Activated naive CD8-positive, alpha-beta T cell treated with anti-CD3 and anti-CD28 coated beads for 36 hours (primary cell): ENCODE results near the gene LIMCH1. TPM values are rescaled to one million over a fixed set of nuclear protein-coding genes. Genes with fewer than 3 reads are reported as not detected.
"Not testable (repeated sequence)": the region's sequence is repeated elsewhere in the genome, so short reads cannot be mapped to it uniquely, and the experiment has no call there.

Experiments used
- DNase-seq: peaks from one replicate; pipeline ENCODE4 v3.0.0; 2021
- H3K27ac Mint-ChIP-seq: one replicate; pipeline ENCODE4 v1.8.0; 2022; ENCODE audit warnings: mild to moderate bottlenecking, moderate library complexity, mixed read lengths
- H3K27me3 Mint-ChIP-seq: one replicate; pipeline ENCODE4 v1.8.0; 2022; ENCODE audit warnings: mild to moderate bottlenecking, mixed read lengths
- H3K36me3 Mint-ChIP-seq: one replicate; pipeline ENCODE4 v1.8.0; 2021; ENCODE audit warnings: mild to moderate bottlenecking, mixed read lengths
- H3K4me1 Mint-ChIP-seq: one replicate; pipeline ENCODE4 v1.8.0; 2021; ENCODE audit warnings: mixed read lengths
- H3K4me3 Mint-ChIP-seq: one replicate; pipeline ENCODE4 v1.8.0; 2022; ENCODE audit warnings: mild to moderate bottlenecking, moderate library complexity, mixed read lengths
- H3K9me3 Mint-ChIP-seq: one replicate; pipeline ENCODE4 v1.8.0; 2022; ENCODE audit warnings: mixed read lengths
- total RNA-seq, 2 experiments: library from RNA; stranded (reverse); gene quantifications; one replicate each; pipeline ENCODE4 v1.2.3, GENCODE V29; 2021

Gene LIMCH1
- total RNA-seq, 2 experiments from 2014 or later: not detected

DNA sequence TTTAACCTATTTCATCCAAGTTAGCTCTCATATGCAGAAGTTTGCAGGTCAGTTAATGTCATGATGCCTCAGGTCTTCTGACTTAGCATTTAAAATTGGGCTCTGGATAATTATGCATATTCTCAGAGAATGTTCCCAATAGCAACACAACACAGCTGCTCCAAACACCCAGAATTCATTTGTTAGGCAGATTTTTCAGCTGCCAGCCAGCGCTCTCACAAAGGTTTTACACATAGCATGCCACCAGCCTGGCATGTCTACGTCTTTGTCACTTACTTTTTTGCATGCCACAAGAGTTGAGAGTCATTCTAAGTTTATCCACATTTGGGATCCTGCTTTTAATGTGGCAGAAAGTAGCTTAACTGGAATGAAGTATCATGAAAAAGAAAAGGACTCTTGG is 84.8 kb downstream of the LIMCH1 start:
- no peaks in the 10 kb centered on the region for H3K4me1 Mint-ChIP-seq
- no peak overlapping the region for H3K27ac Mint-ChIP-seq
- H3K4me3 Mint-ChIP-seq: no peak overlapping the region
- H3K9me3 Mint-ChIP-seq: no peaks in the 10 kb centered on the region
- DNase-seq: no peak
- H3K27me3 Mint-ChIP-seq: no peaks in the 10 kb centered on the region
- H3K36me3 Mint-ChIP-seq: no peaks in the 10 kb centered on the region

- Mint-ChIP-seq H3K9me3 (no peaks in the 10 kb centered on the region), H3K27me3 (no peaks in the 10 kb centered on the region), H3K4me1 (no peaks in the 10 kb centered on the region), H3K4me3 (no peak overlapping the region), H3K27ac (no peak overlapping the region), H3K36me3 (no peaks in the 10 kb centered on the region)
- no peak for DNase-seq
These were observed 86.8 kb downstream of the LIMCH1 start for GRCh38 chr4:41624765-41625164.

GRCh38 chr4:41625531-41625930 is 87.6 kb downstream of the LIMCH1 start:
- Mint-ChIP-seq H3K9me3 (no peaks in the 10 kb centered on the region), H3K4me3 (no peak overlapping the region), H3K36me3 (no peaks in the 10 kb centered on the region), H3K27me3 (no peaks in the 10 kb centered on the region), H3K27ac (no peak overlapping the region), H3K4me1 (no peaks in the 10 kb centered on the region)
- no peak for DNase-seq

- Mint-ChIP-seq H3K4me1 (no peaks in the 10 kb centered on the region), H3K4me3 (no peak overlapping the region), H3K9me3 (no peaks in the 10 kb centered on the region), H3K27ac (no peak overlapping the region), H3K27me3 (no peaks in the 10 kb centered on the region), H3K36me3 (no peaks in the 10 kb centered on the region)
- DNase-seq: no peak
These were observed 91.0 kb downstream of the LIMCH1 start for GRCh38 chr4:41628936-41629335.

DNA sequence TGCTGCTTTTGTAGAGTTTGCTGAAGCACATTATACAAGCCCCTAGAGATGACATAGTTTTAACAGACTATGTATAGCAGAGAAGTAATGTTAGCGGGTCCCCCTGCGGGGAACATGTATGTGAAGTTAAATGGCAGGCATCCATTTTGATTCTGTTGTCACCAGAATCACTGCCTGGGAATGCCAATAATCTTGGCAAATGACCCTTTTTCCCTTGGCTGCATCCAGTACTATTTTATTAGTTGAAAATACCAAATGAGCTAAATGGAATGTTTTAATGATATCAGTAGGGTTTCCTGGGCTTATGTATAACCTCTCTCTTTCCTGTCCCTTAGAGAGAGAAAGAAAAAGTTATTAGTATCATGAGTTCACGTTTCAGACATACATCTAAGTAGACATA is 93.6 kb downstream of the LIMCH1 start:
- H3K27me3 Mint-ChIP-seq: no peaks in the 10 kb centered on the region
- H3K9me3 Mint-ChIP-seq: no peaks in the 10 kb centered on the region
- H3K4me1 Mint-ChIP-seq: no peaks in the 10 kb centered on the region
- H3K36me3 Mint-ChIP-seq: no peaks in the 10 kb centered on the region
- no peak overlapping the region for H3K4me3 Mint-ChIP-seq
- H3K27ac Mint-ChIP-seq: no peak overlapping the region
- DNase-seq: no peak

- no peaks in the 10 kb centered on the region for H3K4me1 Mint-ChIP-seq
- no peaks in the 10 kb centered on the region for H3K9me3 Mint-ChIP-seq
- no peak overlapping the region for H3K27ac Mint-ChIP-seq
These were observed 94.6 kb downstream of the LIMCH1 start for GRCh38 chr4:41632481-41633073.

DNA sequence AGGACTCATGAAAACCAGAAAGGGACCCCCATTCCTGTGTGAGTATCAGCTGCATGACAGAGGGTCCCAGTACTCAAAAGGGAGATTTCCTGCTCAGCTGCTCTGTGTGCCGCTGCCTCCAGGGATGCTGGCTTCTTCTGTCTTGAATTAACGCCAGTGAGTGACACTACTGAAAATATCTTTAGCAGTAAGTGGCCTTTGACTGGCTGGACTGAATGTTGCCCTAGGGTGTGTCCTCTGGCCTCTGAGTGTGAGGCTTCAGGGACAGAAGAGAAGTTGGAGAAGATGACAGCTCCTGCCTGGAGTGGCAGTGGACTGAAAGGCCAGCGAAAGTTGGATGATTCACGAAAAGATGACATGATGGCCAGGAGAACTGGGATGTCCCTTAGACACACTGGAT is 95.4 kb downstream of the LIMCH1 start:
- Mint-ChIP-seq H3K27ac (no peak overlapping the region), H3K4me1 (no peaks in the 10 kb centered on the region), H3K9me3 (no peaks in the 10 kb centered on the region), H3K4me3 (no peak overlapping the region), H3K27me3 (peaks cover 8% of the 10 kb centered on the region), H3K36me3 (no peaks in the 10 kb centered on the region)
- no peak for DNase-seq

More at GRCh38 chr4:41632481-41633073, 94.6 kb downstream of the LIMCH1 start:
- no peak for DNase-seq
- Mint-ChIP-seq H3K27me3 (peaks cover under 1% of the 10 kb centered on the region), H3K36me3 (no peaks in the 10 kb centered on the region), H3K4me3 (no peak overlapping the region)

- no peak overlapping the region for H3K27ac Mint-ChIP-seq
- H3K4me1 Mint-ChIP-seq: no peaks in the 10 kb centered on the region
- no peaks in the 10 kb centered on the region for H3K36me3 Mint-ChIP-seq
- H3K4me3 Mint-ChIP-seq: no peak overlapping the region
- no peaks in the 10 kb centered on the region for H3K9me3 Mint-ChIP-seq
- no peak for DNase-seq
- H3K27me3 Mint-ChIP-seq: peaks cover 12% of the 10 kb centered on the region
These were observed 97.5 kb downstream of the LIMCH1 start for GRCh38 chr4:41635441-41635840.

GRCh38 chr4:41638203-41638602 is 100.2 kb downstream of the LIMCH1 start:
- no peaks in the 10 kb centered on the region for H3K9me3 Mint-ChIP-seq
- H3K36me3 Mint-ChIP-seq: no peaks in the 10 kb centered on the region
- H3K27ac Mint-ChIP-seq: no peak overlapping the region
- H3K4me1 Mint-ChIP-seq: no peaks in the 10 kb centered on the region
- DNase-seq: no peak
- H3K4me3 Mint-ChIP-seq: no peak overlapping the region
- H3K27me3 Mint-ChIP-seq: peaks cover 22% of the 10 kb centered on the region

DNA sequence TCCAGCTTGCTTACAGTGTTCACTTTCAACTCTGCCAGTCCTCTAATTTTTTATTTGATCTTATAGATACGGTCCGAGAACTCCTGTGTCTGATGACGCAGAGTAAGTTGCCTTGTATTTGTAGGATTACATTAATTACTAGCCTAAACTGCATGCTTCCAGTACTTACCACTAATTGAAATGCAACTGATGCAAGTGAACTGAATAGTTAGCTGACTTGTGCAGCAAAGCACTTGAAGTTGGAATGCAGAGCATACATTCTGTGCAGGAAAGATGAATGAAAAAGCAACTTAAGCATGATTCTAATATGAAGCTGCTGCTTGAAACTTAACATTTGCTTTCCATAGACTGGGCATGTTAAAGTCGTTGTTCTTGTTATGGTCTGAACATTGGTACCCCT is 100.9 kb downstream of the LIMCH1 start:
- no peaks in the 10 kb centered on the region for H3K4me1 Mint-ChIP-seq
- DNase-seq: no peak
- H3K27me3 Mint-ChIP-seq: peaks cover 23% of the 10 kb centered on the region
- H3K36me3 Mint-ChIP-seq: no peaks in the 10 kb centered on the region
- no peak overlapping the region for H3K27ac Mint-ChIP-seq
- H3K4me3 Mint-ChIP-seq: no peak overlapping the region
- H3K9me3 Mint-ChIP-seq: no peaks in the 10 kb centered on the region

GRCh38 chr4:41639291-41639690 is 101.3 kb downstream of the LIMCH1 start:
- H3K27ac Mint-ChIP-seq: no peak overlapping the region
- no peaks in the 10 kb centered on the region for H3K9me3 Mint-ChIP-seq

GRCh38 chr4:41640906-41641305 is 102.9 kb downstream of the LIMCH1 start:
- Mint-ChIP-seq H3K36me3 (no peaks in the 10 kb centered on the region), H3K27ac (no peak overlapping the region), H3K9me3 (no peaks in the 10 kb centered on the region), H3K4me3 (no peak overlapping the region), H3K4me1 (no peaks in the 10 kb centered on the region), H3K27me3 (peaks cover 39% of the 10 kb centered on the region)
- no peak for DNase-seq

More at GRCh38 chr4:41639291-41639690, 101.3 kb downstream of the LIMCH1 start:
- H3K36me3 Mint-ChIP-seq: no peaks in the 10 kb centered on the region
- H3K27me3 Mint-ChIP-seq: peaks cover 26% of the 10 kb centered on the region
- H3K4me1 Mint-ChIP-seq: no peaks in the 10 kb centered on the region
- DNase-seq: no peak
- no peak overlapping the region for H3K4me3 Mint-ChIP-seq

- not testable (repeated sequence) for DNase-seq, H3K9me3 Mint-ChIP-seq, H3K36me3 Mint-ChIP-seq, H3K27ac Mint-ChIP-seq, H3K4me3 Mint-ChIP-seq, H3K4me1 Mint-ChIP-seq
- H3K27me3 Mint-ChIP-seq: peaks cover 41% of the 10 kb centered on the region
These were observed 104.8 kb downstream of the LIMCH1 start for GRCh38 chr4:41642746-41643145.

- Mint-ChIP-seq H3K9me3 (no peaks in the 10 kb centered on the region), H3K4me1 (no peaks in the 10 kb centered on the region), H3K27me3 (peaks cover 35% of the 10 kb centered on the region), H3K4me3 (no peak overlapping the region), H3K36me3 (no peaks in the 10 kb centered on the region), H3K27ac (no peak overlapping the region)
- DNase-seq: no peak
These were observed 105.4 kb downstream of the LIMCH1 start for GRCh38 chr4:41643331-41643730.

DNA sequence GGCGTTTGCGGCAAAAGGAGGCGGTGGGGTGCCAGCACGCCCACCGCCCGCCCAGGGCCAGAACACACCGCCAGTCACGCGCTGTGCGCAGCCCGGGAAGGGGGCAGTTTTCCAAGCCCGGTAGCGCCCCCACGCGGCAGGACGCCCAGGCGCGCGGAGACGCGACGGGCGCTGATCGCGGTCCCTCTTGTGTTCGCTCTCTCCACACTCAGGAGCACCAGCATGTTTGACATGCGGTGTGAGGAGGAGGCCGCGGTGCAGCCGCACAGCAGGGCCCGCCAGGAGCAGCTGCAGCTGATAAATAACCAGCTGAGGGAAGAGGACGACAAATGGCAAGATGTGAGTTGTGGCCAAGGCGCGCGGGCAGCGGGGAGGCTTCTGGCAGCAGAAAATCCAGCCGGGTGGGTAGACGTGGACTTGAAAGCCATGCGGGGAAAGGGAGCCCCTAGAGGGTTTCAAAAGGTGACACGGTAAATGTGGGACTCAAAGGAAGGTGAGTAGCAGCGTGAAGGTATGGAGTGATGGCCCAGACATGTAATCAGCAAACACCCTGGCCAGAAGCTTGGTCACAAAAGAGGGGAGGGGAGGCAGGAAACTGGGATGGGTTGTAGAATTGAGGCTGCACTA is 106.4 kb downstream of the LIMCH1 start:
- H3K27ac Mint-ChIP-seq: no peak overlapping the region
- H3K27me3 Mint-ChIP-seq: peaks cover 31% of the 10 kb centered on the region
- H3K36me3 Mint-ChIP-seq: no peaks in the 10 kb centered on the region
- DNase-seq: peak; percentile 11
- H3K9me3 Mint-ChIP-seq: no peaks in the 10 kb centered on the region
- H3K4me3 Mint-ChIP-seq: no peak overlapping the region
- no peaks in the 10 kb centered on the region for H3K4me1 Mint-ChIP-seq

- Mint-ChIP-seq H3K4me3 (no peak overlapping the region), H3K4me1 (no peaks in the 10 kb centered on the region), H3K27me3 (peaks cover 31% of the 10 kb centered on the region), H3K36me3 (no peaks in the 10 kb centered on the region), H3K9me3 (no peaks in the 10 kb centered on the region), H3K27ac (no peak overlapping the region)
- DNase-seq: no peak
These were observed 106.9 kb downstream of the LIMCH1 start for GRCh38 chr4:41644915-41645295.
